K562 (cell line): ENCODE data around the gene SIM1. TPM values are rescaled to one million over a fixed set of nuclear protein-coding genes. Genes with fewer than 3 reads are reported as not detected.

Experiments used
- ATAC-seq: fragments of 200-7000 bp; cut with Tn5 transposase; 3 replicates; pipeline ENCODE4 v1.9.1; 2020; ENCODE audit warnings: moderate library complexity
- BruUV-seq: library from RNA; stranded (reverse); fragments of 400-500 nt; replicated peaks from 2 replicates; lab custom pipeline; 2021; lab: Mats Ljungman, UMichigan
- CTCF ChIA-PET: fragments of 300-600 bp; formaldehyde crosslinking; extraction: SDS; loops from one replicate; lab custom pipeline; 2021; ENCODE audit warnings: low intra/inter-chr PET ratio; lab: Yijun Ruan, JAX
- POLR2A ChIA-PET: fragments of 300-600, 350-650 bp; sonication (Branson Sonifier 250); formaldehyde crosslinking; extraction: SDS; loops from one replicate; lab custom pipeline; 2021; ENCODE audit warnings: antibody characterized with exemption, inconsistent platforms; lab: Yijun Ruan, JAX
- DNase-seq, 4 experiments: peaks; one replicate each; pipeline versions ENCODE4 v3.0.0 to v3.0.0-alpha.2; 2011 to 2018; ENCODE audit warnings: low spot score in 3 of 4, mixed read lengths in 3 of 4; ENCODE audit errors: extremely low read depth in 1 of 4
- FAIRE-seq: peaks from 2 replicates; lab custom pipeline; 2011; peaks lifted over from hg19 to GRCh38; lab: Jason Lieb, UNC
- H2AFZ ChIP-seq: 2 replicates; pipeline ENCODE4 v1.6.0; 2011; ENCODE audit warnings: low read depth, low read length, control low read depth, inconsistent platforms
- H3K27ac ChIP-seq: fragments of 200-600 bp; 3 replicates; pipeline ENCODE4 v1.8.0; 2011; ENCODE audit warnings: low read depth, mild to moderate bottlenecking, control low read depth, inconsistent platforms, low read length, moderate library complexity, mixed read lengths; ENCODE audit errors: extremely low read depth
- H3K27me3 ChIP-seq, 2 experiments: fragments of 300-600 bp in 1 of 2; 2 replicates in 1 of 2; 3 replicates in 1 of 2; pipeline versions ENCODE4 v1.6.0 to v1.8.0; 2011; ENCODE audit warnings: inconsistent platforms in 2 of 2, low read length in 2 of 2, mild to moderate bottlenecking in 1 of 2, mixed read lengths in 1 of 2, moderate library complexity in 1 of 2; ENCODE audit not compliant: control insufficient read depth in 2 of 2, insufficient read depth in 2 of 2
- H3K36me3 ChIP-seq: fragments of 300-600 bp; 3 replicates; pipeline ENCODE4 v1.8.0; 2011; ENCODE audit warnings: mild to moderate bottlenecking, low read length, inconsistent platforms; ENCODE audit not compliant: control insufficient read depth, insufficient read depth
- H3K4me1 ChIP-seq, 2 experiments: fragments of 200-600 bp in 1 of 2; replicated peaks in 1 of 2; 2 replicates in 1 of 2; 3 replicates in 1 of 2; pipeline versions ENCODE4 v1.5.1 to v1.8.0; 2011; ENCODE audit warnings: inconsistent platforms in 2 of 2, low read length in 2 of 2, mild to moderate bottlenecking in 1 of 2, mixed read lengths in 1 of 2, moderate library complexity in 1 of 2; ENCODE audit not compliant: control insufficient read depth in 2 of 2, insufficient read depth in 2 of 2
- H3K4me2 ChIP-seq: 2 replicates; pipeline ENCODE4 v1.6.1; 2011; ENCODE audit warnings: low read length, control low read depth, inconsistent platforms, mixed read lengths; ENCODE audit not compliant: insufficient read depth
- H3K4me3 ChIP-seq: fragments of 200-600 bp; sonication (generic), shearing (Covaris generic); 2 replicates; pipeline ENCODE4 v1.5.1; 2016; ENCODE audit warnings: control low read depth, inconsistent platforms
- H3K79me2 ChIP-seq: fragments of 200-600 bp; 3 replicates; pipeline ENCODE4 v1.8.0; 2011; ENCODE audit warnings: low read length, inconsistent platforms; ENCODE audit not compliant: control insufficient read depth, insufficient read depth
- H3K9ac ChIP-seq, 2 experiments: 2 replicates each; pipeline versions ENCODE4 v1.6.0 to v1.6.1; 2011; ENCODE audit warnings: low read depth in 2 of 2, low read length in 2 of 2, control low read depth in 1 of 2, inconsistent platforms in 1 of 2, mild to moderate bottlenecking in 1 of 2, mixed read lengths in 1 of 2; ENCODE audit not compliant: insufficient read depth in 1 of 2
- H3K9me1 ChIP-seq: one replicate; pipeline ENCODE4 v1.6.0; 2011; ENCODE audit warnings: inconsistent platforms, mild to moderate bottlenecking, low read length, moderate library complexity; ENCODE audit not compliant: control insufficient read depth, insufficient read depth
- H3K9me3 ChIP-seq: replicated peaks from 2 replicates; pipeline ENCODE4 v1.5.1; 2011; ENCODE audit warnings: low read depth, low read length, inconsistent platforms; ENCODE audit not compliant: control insufficient read depth, insufficient read depth
- H4K20me1 ChIP-seq: replicated peaks from 2 replicates; pipeline ENCODE4 v1.6.1; 2011; ENCODE audit warnings: low read length, inconsistent platforms, mixed read lengths; ENCODE audit not compliant: control insufficient read depth, insufficient read depth
- CBX8 ChIP-seq: fragments of 200-600 bp; sonication (generic); IDR thresholded peaks from 2 replicates; pipeline ENCODE4 v1.6.1; 2012; ENCODE audit warnings: borderline replicate concordance, mixed run types, low read depth, mild to moderate bottlenecking, moderate library complexity, mixed read lengths, low read length, control low read depth, inconsistent platforms; ENCODE audit not compliant: poor library complexity, severe bottlenecking; ENCODE audit errors: extremely low read depth
- DDX20 ChIP-seq: fragments of 450-650 bp; IDR thresholded peaks from 2 replicates; pipeline ENCODE4 v1.6.1; 2016; ENCODE audit warnings: missing genetic modification characterization, low read depth, mild to moderate bottlenecking, missing compliant biosample characterization, moderate library complexity
- DNMT1 ChIP-seq: fragments of 450-650 bp; IDR thresholded peaks from 2 replicates; pipeline ENCODE4 v1.6.1; 2016; ENCODE audit warnings: antibody characterized with exemption, mild to moderate bottlenecking
- GATAD2B ChIP-seq: fragments of 450-650 bp; IDR thresholded peaks from 2 replicates; pipeline ENCODE4 v1.6.1; 2017; ENCODE audit warnings: mild to moderate bottlenecking, borderline replicate concordance
- NR4A1 ChIP-seq, 2 experiments: fragments of 250-450 bp in 1 of 2; fragments of 450-650 bp in 1 of 2; sonication (Bioruptor Pico) in 1 of 2; IDR thresholded peaks; 2 replicates each; pipeline versions ENCODE4 v1.4.0 to v1.6.1; 2016 to 2020; ENCODE audit warnings: mild to moderate bottlenecking in 2 of 2, missing compliant biosample characterization in 1 of 2, missing genetic modification characterization in 1 of 2, moderate library complexity in 1 of 2
- POLR3A ChIP-seq: IDR thresholded peaks from 2 replicates; pipeline ENCODE4 v1.6.1; 2011; ENCODE audit warnings: borderline replicate concordance, mild to moderate bottlenecking, moderate library complexity; ENCODE audit not compliant: insufficient read length, insufficient read depth; ENCODE audit errors: extremely low read depth
- SMC3 ChIP-seq: conservative IDR thresholded peaks from 2 replicates; pipeline ENCODE4 v1.6.1; 2011; ENCODE audit warnings: low read depth, low read length, improper control_type of control experiment; ENCODE audit not compliant: insufficient read depth
- WGBS: fragments of 100-300 bp; shearing (Covaris generic); methylation state at CpG from one replicate; pipeline ENCODE4 v1.1.6; 2016; ENCODE audit warnings: low coverage, mixed read lengths; ENCODE audit not compliant: insufficient coverage; ENCODE audit errors: missing lambda C conversion rate; 5-methylcytosine and 5-hydroxymethylcytosine counted together
- in situ Hi-C: fragments of 300-500 bp; cut with MboI; formaldehyde crosslinking; loops from 4 replicates; pipeline ENCODE4 v1.15.0; 2018; ENCODE audit warnings: inconsistent platforms, mixed read lengths
- intact Hi-C: fragments of 100-400 bp; cut with micrococcal nuclease; formaldehyde crosslinking; loops from 2 replicates; pipeline ENCODE4 v1.14.2; 2022
- polyA plus RNA-seq, 8 experiments: library from polyadenylated mRNA; depleted of rRNA in 4 of 8; stranded (reverse) in 5 of 8; unstranded in 3 of 8; fragments of >200 nt; fragmentation: Nextera tagmentation in 2 of 8; fragmentation: Illumina TruSeq in 1 of 8; extraction: Ambion mirVana in 2 of 8; extraction: Trizol in 1 of 8; gene quantifications; 2 replicates each; pipeline versions ENCODE4 v1.2.1 to v1.2.3, GENCODE V29; 2011 to 2014; ENCODE audit warnings: inconsistent platforms in 1 of 8, missing spikeins in 1 of 8
- total RNA-seq, 7 experiments: library from RNA; depleted of rRNA in 6 of 7; stranded (reverse); fragments of >200 nt in 6 of 7; fragmentation: Illumina TruSeq in 2 of 7; extraction: Trizol in 2 of 7; gene quantifications; 2 replicates each; pipeline versions ENCODE4 v1.2.1 to v1.2.3, GENCODE V29; 2011 to 2021; ENCODE audit warnings: low replicate concordance in 1 of 7
- TF ChIP-seq, protein P1 (sequence below): sonication (generic); formaldehyde crosslinking; IDR thresholded peaks from 2 replicates; pipeline ENCODE4 v1.8.1; 2023; ENCODE audit warnings: missing genetic modification reagents, mild to moderate bottlenecking, borderline replicate concordance

The SIM1 gene
- total and polyA plus RNA-seq, 9 of the 15 experiments (the other 6 are each of a cell fraction or from before 2014, with no cell fraction given): not detected

DNA sequence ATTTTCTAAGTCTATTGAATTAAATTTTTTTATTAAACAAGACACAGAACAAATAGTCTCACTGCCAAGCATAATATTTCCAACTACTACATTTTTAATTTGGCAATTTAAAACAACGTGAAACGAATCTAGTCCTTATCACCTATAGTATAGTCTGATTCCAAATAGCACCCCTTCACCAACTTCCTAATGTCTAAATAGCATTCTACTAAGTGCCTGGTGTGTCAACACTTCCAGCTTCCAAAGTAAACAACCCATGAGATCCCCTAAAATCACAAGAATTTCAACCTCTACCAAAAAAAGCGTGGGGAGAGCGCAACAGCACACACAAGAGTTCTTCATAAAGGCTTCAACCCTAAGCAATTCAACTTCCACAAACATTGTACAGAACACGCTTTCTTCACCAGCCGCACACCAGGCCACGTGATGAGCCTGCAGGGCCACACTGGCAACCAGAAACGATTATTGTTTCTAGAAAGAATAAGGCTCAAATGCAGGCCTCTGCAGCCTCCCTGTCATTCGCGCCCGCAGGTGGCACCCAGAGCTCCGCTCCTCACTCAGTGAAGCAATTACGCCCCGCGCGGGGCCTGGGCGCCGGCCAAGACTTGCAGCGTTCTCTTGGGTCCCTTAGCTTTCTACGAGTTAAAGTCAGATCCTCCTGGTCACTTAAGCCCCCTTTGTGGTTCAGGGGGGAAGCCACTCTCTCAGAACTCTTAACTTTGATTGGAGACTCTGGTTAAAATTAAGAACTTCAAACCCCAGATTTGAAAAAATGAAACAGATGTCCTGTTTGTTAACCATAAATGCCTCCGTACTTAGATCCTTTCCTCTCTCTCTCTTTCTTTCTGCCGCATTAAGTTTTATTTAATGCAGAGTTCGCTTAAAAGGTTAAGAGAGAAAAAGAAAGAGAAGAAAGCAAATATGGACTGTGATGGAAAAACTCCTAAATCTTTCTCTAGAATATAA is 18.3 kb downstream of the SIM1 start:
- CTCF ChIA-PET: no interaction called here

DNA sequence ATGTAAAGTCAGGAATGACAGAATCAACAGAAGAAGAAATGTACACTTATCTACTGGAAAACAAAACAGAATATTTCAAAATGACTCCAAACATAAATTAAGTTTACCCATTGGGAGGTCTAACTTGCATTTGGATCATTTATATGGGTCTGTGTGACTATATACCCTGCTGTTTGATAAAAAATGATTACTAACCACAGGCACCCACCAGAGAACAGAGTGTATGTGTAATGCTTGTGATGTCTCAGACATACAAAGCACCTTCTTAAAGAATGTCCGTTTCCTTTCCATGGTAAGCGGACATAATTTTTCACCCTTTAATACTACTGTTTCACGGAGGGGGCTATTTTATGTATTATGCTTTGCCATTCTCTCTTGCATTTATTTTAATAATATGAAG is 19.2 kb downstream of the SIM1 start:
- WGBS: 3% methylated on average over 3 of the region's 3 CpGs
- CTCF ChIA-PET: interaction anchor here (0.6 kb wide), 1 partner anchor 14 kb away, joined by 3 read pairs; no protein-coding TSS in a partner anchor
- TF ChIP-seq NR4A1 (CRISPR knock-in tag; IDR thresholded peaks at IDR 0.05) (no peak), NR4A1 (tag; IDR thresholded peaks at IDR 0.05) (no peak), POLR3A (no peak), GATAD2B (no peak), SMC3 (no peak)
- TF ChIP-seq, protein P1, sequence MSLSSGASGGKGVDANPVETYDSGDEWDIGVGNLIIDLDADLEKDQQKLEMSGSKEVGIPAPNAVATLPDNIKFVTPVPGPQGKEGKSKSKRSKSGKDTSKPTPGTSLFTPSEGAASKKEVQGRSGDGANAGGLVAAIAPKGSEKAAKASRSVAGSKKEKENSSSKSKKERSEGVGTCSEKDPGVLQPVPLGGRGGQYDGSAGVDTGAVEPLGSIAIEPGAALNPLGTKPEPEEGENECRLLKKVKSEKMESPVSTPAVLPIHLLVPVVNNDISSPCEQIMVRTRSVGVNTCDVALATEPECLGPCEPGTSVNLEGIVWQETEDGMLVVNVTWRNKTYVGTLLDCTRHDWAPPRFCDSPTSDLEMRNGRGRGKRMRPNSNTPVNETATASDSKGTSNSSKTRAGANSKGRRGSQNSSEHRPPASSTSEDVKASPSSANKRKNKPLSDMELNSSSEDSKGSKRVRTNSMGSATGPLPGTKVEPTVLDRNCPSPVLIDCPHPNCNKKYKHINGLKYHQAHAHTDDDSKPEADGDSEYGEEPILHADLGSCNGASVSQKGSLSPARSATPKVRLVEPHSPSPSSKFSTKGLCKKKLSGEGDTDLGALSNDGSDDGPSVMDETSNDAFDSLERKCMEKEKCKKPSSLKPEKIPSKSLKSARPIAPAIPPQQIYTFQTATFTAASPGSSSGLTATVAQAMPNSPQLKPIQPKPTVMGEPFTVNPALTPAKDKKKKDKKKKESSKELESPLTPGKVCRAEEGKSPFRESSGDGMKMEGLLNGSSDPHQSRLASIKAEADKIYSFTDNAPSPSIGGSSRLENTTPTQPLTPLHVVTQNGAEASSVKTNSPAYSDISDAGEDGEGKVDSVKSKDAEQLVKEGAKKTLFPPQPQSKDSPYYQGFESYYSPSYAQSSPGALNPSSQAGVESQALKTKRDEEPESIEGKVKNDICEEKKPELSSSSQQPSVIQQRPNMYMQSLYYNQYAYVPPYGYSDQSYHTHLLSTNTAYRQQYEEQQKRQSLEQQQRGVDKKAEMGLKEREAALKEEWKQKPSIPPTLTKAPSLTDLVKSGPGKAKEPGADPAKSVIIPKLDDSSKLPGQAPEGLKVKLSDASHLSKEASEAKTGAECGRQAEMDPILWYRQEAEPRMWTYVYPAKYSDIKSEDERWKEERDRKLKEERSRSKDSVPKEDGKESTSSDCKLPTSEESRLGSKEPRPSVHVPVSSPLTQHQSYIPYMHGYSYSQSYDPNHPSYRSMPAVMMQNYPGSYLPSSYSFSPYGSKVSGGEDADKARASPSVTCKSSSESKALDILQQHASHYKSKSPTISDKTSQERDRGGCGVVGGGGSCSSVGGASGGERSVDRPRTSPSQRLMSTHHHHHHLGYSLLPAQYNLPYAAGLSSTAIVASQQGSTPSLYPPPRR (CRISPR knock-in tag): no peak

More for the DNA sequence above, 18.3 kb downstream of the SIM1 start:
- no peak overlapping the region for H3K4me2 ChIP-seq
- peaks cover 0 to 7% of the 10 kb centered on the region in 2 experiments; a peak in 1 of 5 replicates for H3K4me1 ChIP-seq
- no peak overlapping the region for H3K4me3 ChIP-seq
- H4K20me1 ChIP-seq: no peaks in the 10 kb centered on the region
- DNase-seq: no peak
- POLR2A ChIA-PET: no interaction called here
- peak; percentile 89 for TF ChIP-seq CBX8
- no peak for TF ChIP-seq DDX20 (tag)
- TF ChIP-seq DNMT1: no peak
- TF ChIP-seq, all 486 proteins: peak for 1
- H3K9me1 ChIP-seq: no peaks in the 10 kb centered on the region
- H3K27ac ChIP-seq: no peak overlapping the region
- H3K9ac ChIP-seq: no peak overlapping the region
- no peak overlapping the region for H2AFZ ChIP-seq
- H3K27me3 ChIP-seq: peaks cover 30 to 35% of the 10 kb centered on the region in 2 experiments
- no TSS peak for BruUV-seq
- in situ Hi-C loops: no loop called here
- H3K9me3 ChIP-seq: no peaks in the 10 kb centered on the region
- no peaks in the 10 kb centered on the region for H3K79me2 ChIP-seq
- FAIRE-seq (no peak), ATAC-seq (no peak)
- no peaks in the 10 kb centered on the region for H3K36me3 ChIP-seq
- WGBS: 13% methylated on average over 22 of the region's 23 CpGs
- intact Hi-C loops: no loop called here

More for the DNA sequence above, 19.2 kb downstream of the SIM1 start:
- Histone ChIP-seq H3K36me3 (no peaks in the 10 kb centered on the region), H3K27ac (no peak overlapping the region), H2AFZ (no peak overlapping the region), H4K20me1 (no peaks in the 10 kb centered on the region), H3K9me3 (no peaks in the 10 kb centered on the region), H3K4me3 (no peak overlapping the region), H3K79me2 (no peaks in the 10 kb centered on the region), H3K27me3 (peaks cover 30 to 35% of the 10 kb centered on the region in 2 experiments), H3K9me1 (no peaks in the 10 kb centered on the region), H3K4me1 (peaks cover 0 to 7% of the 10 kb centered on the region in 2 experiments; a peak in 1 of 5 replicates), H3K9ac (no peak overlapping the region), H3K4me2 (no peak overlapping the region)
- no peak for ATAC-seq
- no peak for DNase-seq
- in situ Hi-C loops: no loop called here
- intact Hi-C loops: no loop called here
- POLR2A ChIA-PET: no interaction called here
- no TSS peak for BruUV-seq
- FAIRE-seq: no peak
